Adrenal gland (tissue), 5 donors: Measurements from ENCODE around the gene IPMK.

ENCODE experiments used
- POLR2A ChIP-seq, 2 donors: fragments of 450-650 bp; IDR thresholded peaks; one replicate each; pipeline ENCODE4 v1.6.1; 2017; ENCODE audit warnings: antibody characterized with exemption in 2 of 2, mild to moderate bottlenecking in 2 of 2, moderate library complexity in 1 of 2
- TF ChIP-seq, protein P1 (sequence below), 6 experiments: fragments of 450-650 bp in 4 of 6; fragments of 200-600 bp in 2 of 6; sonication (generic) in 1 of 6; IDR thresholded peaks; 1 replicate in 5 of 6; 2 replicates in 1 of 6; pipeline versions ENCODE4 v1.5.1 to v1.8.0; 2016 to 2021; ENCODE audit warnings: antibody characterized with exemption in 6 of 6, mild to moderate bottlenecking in 2 of 6, moderate library complexity in 1 of 6
- donor health status: DM: no; HTN: no; CAD: no.

DNA sequence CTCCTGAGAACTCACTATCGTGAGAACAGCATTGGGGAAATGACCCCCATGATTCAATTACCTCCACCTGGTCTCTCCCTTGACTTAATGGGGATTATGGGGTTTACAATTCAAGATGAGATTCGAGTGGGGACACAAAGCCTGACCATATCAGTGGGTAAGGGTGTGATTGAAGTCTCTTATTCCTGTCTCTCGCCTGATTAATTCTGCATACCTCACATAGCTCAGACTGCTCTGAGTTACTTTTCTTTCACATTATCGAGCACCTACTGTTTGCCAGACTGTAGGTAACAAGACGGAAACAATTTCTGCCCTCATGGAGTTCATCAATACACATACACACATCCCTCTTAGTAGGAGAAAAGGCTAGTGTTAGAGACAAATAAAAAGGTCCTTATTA, 26.3 kb upstream of the IPMK start:
- TF ChIP-seq, protein P1, sequence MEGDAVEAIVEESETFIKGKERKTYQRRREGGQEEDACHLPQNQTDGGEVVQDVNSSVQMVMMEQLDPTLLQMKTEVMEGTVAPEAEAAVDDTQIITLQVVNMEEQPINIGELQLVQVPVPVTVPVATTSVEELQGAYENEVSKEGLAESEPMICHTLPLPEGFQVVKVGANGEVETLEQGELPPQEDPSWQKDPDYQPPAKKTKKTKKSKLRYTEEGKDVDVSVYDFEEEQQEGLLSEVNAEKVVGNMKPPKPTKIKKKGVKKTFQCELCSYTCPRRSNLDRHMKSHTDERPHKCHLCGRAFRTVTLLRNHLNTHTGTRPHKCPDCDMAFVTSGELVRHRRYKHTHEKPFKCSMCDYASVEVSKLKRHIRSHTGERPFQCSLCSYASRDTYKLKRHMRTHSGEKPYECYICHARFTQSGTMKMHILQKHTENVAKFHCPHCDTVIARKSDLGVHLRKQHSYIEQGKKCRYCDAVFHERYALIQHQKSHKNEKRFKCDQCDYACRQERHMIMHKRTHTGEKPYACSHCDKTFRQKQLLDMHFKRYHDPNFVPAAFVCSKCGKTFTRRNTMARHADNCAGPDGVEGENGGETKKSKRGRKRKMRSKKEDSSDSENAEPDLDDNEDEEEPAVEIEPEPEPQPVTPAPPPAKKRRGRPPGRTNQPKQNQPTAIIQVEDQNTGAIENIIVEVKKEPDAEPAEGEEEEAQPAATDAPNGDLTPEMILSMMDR (IDR thresholded peaks at IDR 0.05) = no peak
- TF ChIP-seq POLR2A (IDR thresholded peaks at IDR 0.05) = no peak
